K562 (cell line): Measurements from ENCODE around the gene RAB7A. TPM values are rescaled to one million over a fixed set of nuclear protein-coding genes. Genes with fewer than 3 reads are reported as not detected.

ENCODE experiments used
- ATAC-seq: fragments of 200-7000 bp; cut with Tn5 transposase; 3 replicates; pipeline ENCODE4 v1.9.1; 2020; ENCODE audit warnings: moderate library complexity
- BruUV-seq: library from RNA; stranded (reverse); fragments of 400-500 nt; replicated peaks from 2 replicates; lab custom pipeline; 2021; lab: Mats Ljungman, UMichigan
- CTCF ChIA-PET: fragments of 300-600 bp; formaldehyde crosslinking; extraction: SDS; loops from one replicate; lab custom pipeline; 2021; ENCODE audit warnings: low intra/inter-chr PET ratio; lab: Yijun Ruan, JAX
- POLR2A ChIA-PET: fragments of 300-600, 350-650 bp; sonication (Branson Sonifier 250); formaldehyde crosslinking; extraction: SDS; loops from one replicate; lab custom pipeline; 2021; ENCODE audit warnings: antibody characterized with exemption, inconsistent platforms; lab: Yijun Ruan, JAX
- DNase-seq, 4 experiments: peaks; one replicate each; pipeline versions ENCODE4 v3.0.0 to v3.0.0-alpha.2; 2011 to 2018; ENCODE audit warnings: low spot score in 3 of 4, mixed read lengths in 3 of 4; ENCODE audit errors: extremely low read depth in 1 of 4
- FAIRE-seq: peaks from 2 replicates; lab custom pipeline; 2011; peaks lifted over from hg19 to GRCh38; lab: Jason Lieb, UNC
- H2AFZ ChIP-seq: 2 replicates; pipeline ENCODE4 v1.6.0; 2011; ENCODE audit warnings: low read depth, low read length, control low read depth, inconsistent platforms
- H3K27ac ChIP-seq: fragments of 200-600 bp; 3 replicates; pipeline ENCODE4 v1.8.0; 2011; ENCODE audit warnings: low read depth, mild to moderate bottlenecking, control low read depth, inconsistent platforms, low read length, moderate library complexity, mixed read lengths; ENCODE audit errors: extremely low read depth
- H3K27me3 ChIP-seq, 2 experiments: fragments of 300-600 bp in 1 of 2; 2 replicates in 1 of 2; 3 replicates in 1 of 2; pipeline versions ENCODE4 v1.6.0 to v1.8.0; 2011; ENCODE audit warnings: inconsistent platforms in 2 of 2, low read length in 2 of 2, mild to moderate bottlenecking in 1 of 2, mixed read lengths in 1 of 2, moderate library complexity in 1 of 2; ENCODE audit not compliant: control insufficient read depth in 2 of 2, insufficient read depth in 2 of 2
- H3K36me3 ChIP-seq: fragments of 300-600 bp; 3 replicates; pipeline ENCODE4 v1.8.0; 2011; ENCODE audit warnings: mild to moderate bottlenecking, low read length, inconsistent platforms; ENCODE audit not compliant: control insufficient read depth, insufficient read depth
- H3K4me1 ChIP-seq, 2 experiments: fragments of 200-600 bp in 1 of 2; replicated peaks in 1 of 2; 2 replicates in 1 of 2; 3 replicates in 1 of 2; pipeline versions ENCODE4 v1.5.1 to v1.8.0; 2011; ENCODE audit warnings: inconsistent platforms in 2 of 2, low read length in 2 of 2, mild to moderate bottlenecking in 1 of 2, mixed read lengths in 1 of 2, moderate library complexity in 1 of 2; ENCODE audit not compliant: control insufficient read depth in 2 of 2, insufficient read depth in 2 of 2
- H3K4me2 ChIP-seq: 2 replicates; pipeline ENCODE4 v1.6.1; 2011; ENCODE audit warnings: low read length, control low read depth, inconsistent platforms, mixed read lengths; ENCODE audit not compliant: insufficient read depth
- H3K4me3 ChIP-seq: fragments of 200-600 bp; sonication (generic), shearing (Covaris generic); 2 replicates; pipeline ENCODE4 v1.5.1; 2016; ENCODE audit warnings: control low read depth, inconsistent platforms
- H3K79me2 ChIP-seq: fragments of 200-600 bp; 3 replicates; pipeline ENCODE4 v1.8.0; 2011; ENCODE audit warnings: low read length, inconsistent platforms; ENCODE audit not compliant: control insufficient read depth, insufficient read depth
- H3K9ac ChIP-seq, 2 experiments: 2 replicates each; pipeline versions ENCODE4 v1.6.0 to v1.6.1; 2011; ENCODE audit warnings: low read depth in 2 of 2, low read length in 2 of 2, control low read depth in 1 of 2, inconsistent platforms in 1 of 2, mild to moderate bottlenecking in 1 of 2, mixed read lengths in 1 of 2; ENCODE audit not compliant: insufficient read depth in 1 of 2
- H3K9me1 ChIP-seq: one replicate; pipeline ENCODE4 v1.6.0; 2011; ENCODE audit warnings: inconsistent platforms, mild to moderate bottlenecking, low read length, moderate library complexity; ENCODE audit not compliant: control insufficient read depth, insufficient read depth
- H3K9me3 ChIP-seq: replicated peaks from 2 replicates; pipeline ENCODE4 v1.5.1; 2011; ENCODE audit warnings: low read depth, low read length, inconsistent platforms; ENCODE audit not compliant: control insufficient read depth, insufficient read depth
- H4K20me1 ChIP-seq: replicated peaks from 2 replicates; pipeline ENCODE4 v1.6.1; 2011; ENCODE audit warnings: low read length, inconsistent platforms, mixed read lengths; ENCODE audit not compliant: control insufficient read depth, insufficient read depth
- BDP1 ChIP-seq: IDR thresholded peaks from 3 replicates; pipeline ENCODE4 v1.6.1; 2011; ENCODE audit not compliant: insufficient read length, insufficient read depth
- CAMTA2 ChIP-seq: fragments of 250-450 bp; sonication (Bioruptor Pico); conservative IDR thresholded peaks from 2 replicates; pipeline ENCODE4 v1.5.1; 2022
- CHD4 ChIP-seq: fragments of 200-600 bp; sonication (generic); IDR thresholded peaks from 3 replicates; pipeline ENCODE4 v1.6.1; 2012; ENCODE audit warnings: low read depth, mild to moderate bottlenecking, mixed read lengths, low read length, inconsistent platforms; ENCODE audit not compliant: insufficient read depth, insufficient replicate concordance, poor library complexity, severe bottlenecking
- JUNB ChIP-seq: fragments of 450-650 bp; formaldehyde crosslinking; conservative IDR thresholded peaks from 2 replicates; pipeline ENCODE4 v1.4.0; 2020; ENCODE audit warnings: mild to moderate bottlenecking
- MBD2 ChIP-seq: sonication (generic); IDR thresholded peaks from 2 replicates; pipeline ENCODE4 v1.6.1; 2016; ENCODE audit warnings: low read depth, borderline replicate concordance
- MEIS2 ChIP-seq: fragments of 450-650 bp; IDR thresholded peaks from 2 replicates; pipeline ENCODE4 v1.6.1; 2014; ENCODE audit warnings: mild to moderate bottlenecking; ENCODE audit not compliant: partially characterized antibody
- NELFE ChIP-seq: IDR thresholded peaks from 2 replicates; pipeline ENCODE4 v1.6.1; 2011; ENCODE audit warnings: mild to moderate bottlenecking; ENCODE audit not compliant: insufficient read depth, insufficient read length
- POLR2A ChIP-seq: fragments of 450-650 bp; conservative IDR thresholded peaks from 2 replicates; pipeline ENCODE4 v1.6.1; 2016
- WGBS: fragments of 100-300 bp; shearing (Covaris generic); methylation state at CpG from one replicate; pipeline ENCODE4 v1.1.6; 2016; ENCODE audit warnings: low coverage, mixed read lengths; ENCODE audit not compliant: insufficient coverage; ENCODE audit errors: missing lambda C conversion rate; 5-methylcytosine and 5-hydroxymethylcytosine counted together
- in situ Hi-C: fragments of 300-500 bp; cut with MboI; formaldehyde crosslinking; loops from 4 replicates; pipeline ENCODE4 v1.15.0; 2018; ENCODE audit warnings: inconsistent platforms, mixed read lengths
- intact Hi-C: fragments of 100-400 bp; cut with micrococcal nuclease; formaldehyde crosslinking; loops from 2 replicates; pipeline ENCODE4 v1.14.2; 2022
- polyA plus RNA-seq, 8 experiments: library from polyadenylated mRNA; depleted of rRNA in 4 of 8; stranded (reverse) in 5 of 8; unstranded in 3 of 8; fragments of >200 nt; fragmentation: Nextera tagmentation in 2 of 8; fragmentation: Illumina TruSeq in 1 of 8; extraction: Ambion mirVana in 2 of 8; extraction: Trizol in 1 of 8; gene quantifications; 2 replicates each; pipeline versions ENCODE4 v1.2.1 to v1.2.3, GENCODE V29; 2011 to 2014; ENCODE audit warnings: inconsistent platforms in 1 of 8, missing spikeins in 1 of 8
- total RNA-seq, 7 experiments: library from RNA; depleted of rRNA in 6 of 7; stranded (reverse); fragments of >200 nt in 6 of 7; fragmentation: Illumina TruSeq in 2 of 7; extraction: Trizol in 2 of 7; gene quantifications; 2 replicates each; pipeline versions ENCODE4 v1.2.1 to v1.2.3, GENCODE V29; 2011 to 2021; ENCODE audit warnings: low replicate concordance in 1 of 7
- TF ChIP-seq, protein P1 (sequence below): fragments of 450-650 bp; IDR thresholded peaks from 2 replicates; pipeline ENCODE4 v1.6.1; 2016

RAB7A gene
- total and polyA plus RNA-seq, 9 of the 15 experiments (the other 6 are each of a cell fraction or from before 2014, with no cell fraction given): 30.9 to 204 (median 72.8) TPM

DNA sequence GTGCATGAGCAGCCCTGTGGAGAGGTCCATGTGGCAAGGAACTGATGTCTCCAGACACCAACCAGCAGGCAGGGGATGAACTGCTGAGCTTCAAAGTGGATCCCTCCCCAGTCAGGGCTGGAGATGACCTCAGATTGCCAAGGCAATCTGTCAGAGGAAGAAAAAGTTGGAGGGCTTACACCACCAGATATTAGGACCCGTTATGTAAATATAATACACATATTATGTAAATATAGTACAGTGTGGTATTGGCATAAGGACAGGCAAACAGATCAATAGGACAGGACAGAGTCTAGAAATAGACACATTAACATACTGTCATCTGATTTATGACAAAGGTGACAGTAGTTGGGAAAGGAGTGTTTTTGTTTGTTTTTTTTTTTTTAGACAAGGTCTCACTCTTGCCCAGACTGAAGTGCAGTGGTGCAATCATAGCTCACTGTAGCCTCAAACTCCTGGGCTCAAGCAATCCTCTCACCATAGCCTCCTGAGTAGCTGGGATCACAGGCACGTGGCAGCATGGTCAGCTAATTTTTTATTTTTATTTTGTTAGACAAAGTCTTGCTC, 18.0 kb upstream of the RAB7A start:
- Histone ChIP-seq H3K27me3 (no peaks in the 10 kb centered on the region; a peak in 1 of 5 replicates), H3K36me3 (no peaks in the 10 kb centered on the region), H3K79me2 (no peaks in the 10 kb centered on the region), H3K27ac (no peak overlapping the region), H3K4me2 (no peak overlapping the region), H4K20me1 (no peaks in the 10 kb centered on the region), H3K9me3 (no peaks in the 10 kb centered on the region), H2AFZ (no peak overlapping the region), H3K9me1 (no peaks in the 10 kb centered on the region), H3K9ac (no peak overlapping the region), H3K4me3 (no peak overlapping the region), H3K4me1 (no peaks in the 10 kb centered on the region; a peak in 2 of 5 replicates)
- no peak for ATAC-seq
- ChIA-PET POLR2A (interaction anchor here (0.6 kb wide), 1 partner anchor 28 kb away, joined by 4 read pairs; no protein-coding TSS in a partner anchor), CTCF (no interaction called here)
- no peak for DNase-seq
- BruUV-seq: no TSS peak
- FAIRE-seq: no peak
- in situ Hi-C loops (no loop called here), intact Hi-C loops (no loop called here)
- WGBS: 20% methylated on average over 2 of the region's 2 CpGs
- TF ChIP-seq, protein P1, sequence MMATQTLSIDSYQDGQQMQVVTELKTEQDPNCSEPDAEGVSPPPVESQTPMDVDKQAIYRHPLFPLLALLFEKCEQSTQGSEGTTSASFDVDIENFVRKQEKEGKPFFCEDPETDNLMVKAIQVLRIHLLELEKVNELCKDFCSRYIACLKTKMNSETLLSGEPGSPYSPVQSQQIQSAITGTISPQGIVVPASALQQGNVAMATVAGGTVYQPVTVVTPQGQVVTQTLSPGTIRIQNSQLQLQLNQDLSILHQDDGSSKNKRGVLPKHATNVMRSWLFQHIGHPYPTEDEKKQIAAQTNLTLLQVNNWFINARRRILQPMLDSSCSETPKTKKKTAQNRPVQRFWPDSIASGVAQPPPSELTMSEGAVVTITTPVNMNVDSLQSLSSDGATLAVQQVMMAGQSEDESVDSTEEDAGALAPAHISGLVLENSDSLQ: peak; percentile 18; the same call in 1 of the 2 replicates
- TF ChIP-seq NELFE (no peak), MEIS2 (peak; percentile 28)

DNA sequence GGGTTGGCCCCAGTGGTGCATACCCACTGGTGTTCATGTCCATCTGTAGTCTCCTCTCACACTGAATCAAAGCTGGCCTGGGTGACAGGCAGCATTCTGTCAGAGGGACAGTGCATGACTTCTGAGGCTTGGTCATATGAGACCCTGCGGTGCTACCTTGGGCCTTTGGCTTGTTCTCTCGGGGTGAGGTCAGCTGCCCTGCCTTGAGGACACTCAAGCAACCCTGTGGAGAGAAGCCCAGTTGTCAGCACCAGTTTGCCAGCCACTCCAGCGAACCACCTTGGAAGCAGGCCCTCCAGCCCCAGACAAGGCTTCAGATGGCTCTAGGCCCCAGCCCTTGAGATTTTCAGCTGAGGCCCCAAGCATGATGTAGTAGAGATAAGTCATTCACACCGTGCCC, 16.9 kb upstream of the RAB7A start:
- WGBS: 14% methylated on average over 2 of the region's 4 CpGs
- Histone ChIP-seq H3K4me3 (no peak overlapping the region), H3K4me1 (no peaks in the 10 kb centered on the region; a peak in 2 of 5 replicates), H3K79me2 (no peaks in the 10 kb centered on the region), H3K27ac (no peak overlapping the region), H2AFZ (no peak overlapping the region), H3K4me2 (no peak overlapping the region), H3K27me3 (no peaks in the 10 kb centered on the region; a peak in 1 of 5 replicates), H3K36me3 (no peaks in the 10 kb centered on the region), H3K9me3 (no peaks in the 10 kb centered on the region), H3K9me1 (no peaks in the 10 kb centered on the region), H3K9ac (no peak overlapping the region), H4K20me1 (no peaks in the 10 kb centered on the region)
- intact Hi-C loops: no loop called here
- no TSS peak for BruUV-seq
- ChIA-PET CTCF (no interaction called here), POLR2A (no interaction called here)
- in situ Hi-C loops: no loop called here
- no peak for DNase-seq
- TF ChIP-seq CAMTA2: no peak
- no peak for TF ChIP-seq CHD4
- no peak for TF ChIP-seq JUNB (CRISPR knock-in tag)
- no peak for TF ChIP-seq POLR2A
- TF ChIP-seq BDP1: no peak
- TF ChIP-seq MBD2: no peak
- no peak for FAIRE-seq
- no peak for ATAC-seq
